CD14-positive monocyte (primary cell): ENCODE results near the gene SRP9. TPM values are rescaled to one million over a fixed set of nuclear protein-coding genes. Genes with fewer than 3 reads are reported as not detected.
"Not testable (repeated sequence)": the region's sequence is repeated elsewhere in the genome, so short reads cannot be mapped to it uniquely, and the experiment has no call there.

ENCODE experiments used
- DNase-seq, 3 donors: peaks; one replicate each; pipeline ENCODE4 v3.0.0-alpha.2; 2011 to 2022
- H2AFZ ChIP-seq: 2 replicates; pipeline ENCODE4 v1.6.0; 2012; ENCODE audit warnings: mild to moderate bottlenecking, low read depth, low read length, inconsistent platforms; ENCODE audit not compliant: insufficient read depth, poor library complexity, severe bottlenecking
- H3K27ac ChIP-seq, 2 donors: 1 replicate in 1 of 2; 2 replicates in 1 of 2; pipeline ENCODE4 v1.5.1; 2012 to 2013; ENCODE audit warnings: low read length in 2 of 2, control low read depth in 1 of 2, inconsistent platforms in 1 of 2, low read depth in 1 of 2, mild to moderate bottlenecking in 1 of 2
- H3K27me3 ChIP-seq, 2 donors: one replicate each; pipeline versions ENCODE4 v1.6.0 to v1.6.1; 2011 to 2013; ENCODE audit warnings: low read length in 2 of 2; ENCODE audit not compliant: control insufficient read depth in 2 of 2, insufficient read depth in 2 of 2
- H3K36me3 ChIP-seq, 2 donors: replicated peaks in 1 of 2; 1 replicate in 1 of 2; 2 replicates in 1 of 2; pipeline versions ENCODE4 v1.5.1 to v1.6.1; 2012 to 2013; ENCODE audit warnings: low read length in 2 of 2, control low read depth in 1 of 2, inconsistent platforms in 1 of 2, mild to moderate bottlenecking in 1 of 2; ENCODE audit not compliant: insufficient read depth in 2 of 2, control insufficient read depth in 1 of 2
- H3K4me1 ChIP-seq, 2 donors: 1 replicate in 1 of 2; 2 replicates in 1 of 2; pipeline versions ENCODE4 v1.5.1 to v1.6.1; 2012 to 2013; ENCODE audit warnings: low read length in 2 of 2, control low read depth in 1 of 2, inconsistent platforms in 1 of 2, mild to moderate bottlenecking in 1 of 2, moderate library complexity in 1 of 2; ENCODE audit not compliant: insufficient read depth in 2 of 2, control insufficient read depth in 1 of 2
- H3K4me2 ChIP-seq: replicated peaks from 2 replicates; pipeline ENCODE3; 2012; ENCODE audit warnings: low read length, moderate library complexity, mild to moderate bottlenecking; ENCODE audit not compliant: poor library complexity, severe bottlenecking; ENCODE audit errors: extremely low read depth
- H3K4me3 ChIP-seq, 3 experiments: fragments of 200-600 bp in 1 of 3; sonication (generic) in 1 of 3; replicated peaks in 1 of 3; 1 replicate in 2 of 3; 2 replicates in 1 of 3; pipeline ENCODE4 v1.5.1; 2011 to 2013; ENCODE audit warnings: low read length in 3 of 3, mild to moderate bottlenecking in 3 of 3, control low read depth in 2 of 3, low read depth in 2 of 3, inconsistent platforms in 1 of 3, moderate library complexity in 1 of 3
- H3K79me2 ChIP-seq: 2 replicates; pipeline ENCODE4 v1.6.0; 2012; ENCODE audit warnings: mild to moderate bottlenecking, control low read depth, inconsistent platforms, low read length, moderate library complexity; ENCODE audit not compliant: insufficient read depth
- H3K9ac ChIP-seq: 2 replicates; pipeline ENCODE4 v1.6.0; 2017; ENCODE audit warnings: low read length, mild to moderate bottlenecking; ENCODE audit not compliant: insufficient read depth, poor library complexity, severe bottlenecking
- H3K9me3 ChIP-seq, 2 donors: replicated peaks in 1 of 2; 1 replicate in 1 of 2; 2 replicates in 1 of 2; pipeline versions ENCODE4 v1.5.1 to v1.6.1; 2012 to 2013; ENCODE audit warnings: low read length in 2 of 2, control low read depth in 1 of 2; ENCODE audit not compliant: control insufficient read depth in 1 of 2, insufficient read depth in 1 of 2
- H4K20me1 ChIP-seq: 2 replicates; pipeline ENCODE4 v1.6.0; 2012; ENCODE audit warnings: mild to moderate bottlenecking, low read length, control low read depth, moderate library complexity; ENCODE audit not compliant: insufficient read depth
- H3K27ac Mint-ChIP-seq, 7 donors: one replicate each; pipeline ENCODE4 v1.8.0; 2020; ENCODE audit warnings: mild to moderate bottlenecking in 7 of 7, mixed read lengths in 7 of 7, moderate library complexity in 6 of 7, inconsistent platforms in 2 of 7
- H3K27me3 Mint-ChIP-seq, 3 donors: one replicate each; pipeline ENCODE4 v1.8.0; 2021 to 2022; ENCODE audit warnings: low read depth in 3 of 3, mild to moderate bottlenecking in 3 of 3, mixed read lengths in 3 of 3, moderate library complexity in 3 of 3, inconsistent platforms in 1 of 3
- H3K36me3 Mint-ChIP-seq, 2 donors: one replicate each; pipeline ENCODE4 v1.8.0; 2020; ENCODE audit warnings: mixed read lengths in 2 of 2, inconsistent platforms in 1 of 2, mild to moderate bottlenecking in 1 of 2
- H3K4me1 Mint-ChIP-seq: one replicate; pipeline ENCODE4 v1.8.0; 2020; ENCODE audit warnings: mild to moderate bottlenecking, mixed read lengths
- H3K4me3 Mint-ChIP-seq, 2 donors: one replicate each; pipeline ENCODE4 v1.8.0; 2020; ENCODE audit warnings: mild to moderate bottlenecking in 2 of 2, mixed read lengths in 2 of 2, moderate library complexity in 1 of 2
- H3K9me3 Mint-ChIP-seq, 7 donors: one replicate each; pipeline ENCODE4 v1.8.0; 2020 to 2022; ENCODE audit warnings: mixed read lengths in 7 of 7, mild to moderate bottlenecking in 6 of 7, moderate library complexity in 6 of 7, inconsistent platforms in 2 of 7
- CTCF ChIP-seq: fragments of 200-600 bp; IDR thresholded peaks from one replicate; pipeline ENCODE4 v1.8.0; 2022; ENCODE audit warnings: antibody characterized with exemption, mild to moderate bottlenecking
- WGBS: methylation state at CpG from one replicate; pipeline ENCODE4 v1.1.5; 2013; ENCODE audit warnings: missing lambda C conversion rate; ENCODE audit not compliant: insufficient coverage; 5-methylcytosine and 5-hydroxymethylcytosine counted together
- intact Hi-C, 2 donors: fragments of 100-400 bp; cut with micrococcal nuclease; formaldehyde crosslinking; loops; one replicate each; pipeline versions ENCODE4 v1.15.0 to v1.15.1; 2023
- polyA plus RNA-seq, 3 donors: library from polyadenylated mRNA; depleted of rRNA in 1 of 3; unstranded in 2 of 3; stranded (reverse) in 1 of 3; fragments of 300-500 nt in 2 of 3; fragments of >200 nt in 1 of 3; fragmentation: Illumina TruSeq in 2 of 3; gene quantifications; 1 replicate in 2 of 3; 2 replicates in 1 of 3; pipeline ENCODE4 v1.2.3, GENCODE V29; 2012 to 2021

SRP9 gene
- polyA plus RNA-seq, 3 donors: 89.5 to 329 (median 281) TPM

GRCh38 chr1:225780134-225780533, 2.5 kb downstream of the SRP9 start:
- Histone ChIP-seq H3K4me3 (peak overlapping the region in 1 of 3 experiments; percentile 3), H3K9ac (no peak overlapping the region), H3K4me2 (peak overlapping the region; percentile 82), H3K27me3 (no peaks in the 10 kb centered on the region), H3K9me3 (no peaks in the 10 kb centered on the region), H3K36me3 (peaks cover 12 to 23% of the 10 kb centered on the region in 2 donors), H3K79me2 (peaks cover 79% of the 10 kb centered on the region), H4K20me1 (peaks cover 53% of the 10 kb centered on the region), H3K27ac (peak overlapping the region in 1 of 2 donors; percentile 64), H2AFZ (no peak overlapping the region), H3K4me1 (peaks cover 47 to 48% of the 10 kb centered on the region in 2 donors)
- intact Hi-C loops: loop anchor here in 1 of 2 donors (10.0 kb wide), 1 partner anchor 135 kb away; no protein-coding TSS in a partner anchor
- H3K4me1 Mint-ChIP-seq: peaks cover 30% of the 10 kb centered on the region
- no peak overlapping the region for H3K4me3 Mint-ChIP-seq
- H3K9me3 Mint-ChIP-seq: no peaks in the 10 kb centered on the region
- H3K27ac Mint-ChIP-seq: peak overlapping the region in 5 of 7 donors; percentile 13 to 64 (median 52)
- no peak for DNase-seq
- WGBS: 100% methylated on average over 1 of the region's 5 CpGs
- no peak for TF ChIP-seq CTCF
- H3K36me3 Mint-ChIP-seq: peaks cover 15 to 25% of the 10 kb centered on the region in 2 donors
- no peaks in the 10 kb centered on the region for H3K27me3 Mint-ChIP-seq

GRCh38 chr1:225780630-225781029, 3.0 kb downstream of the SRP9 start:
- Histone ChIP-seq H3K27ac (peak overlapping the region in 1 of 2 donors; percentile 64), H3K79me2 (peaks cover 81% of the 10 kb centered on the region), H3K9ac (no peak overlapping the region), H4K20me1 (peaks cover 57% of the 10 kb centered on the region), H3K9me3 (no peaks in the 10 kb centered on the region), H3K4me1 (peaks cover 47 to 48% of the 10 kb centered on the region in 2 donors), H3K36me3 (peaks cover 16 to 28% of the 10 kb centered on the region in 2 donors), H3K4me3 (peak overlapping the region in 1 of 3 experiments; percentile 3), H2AFZ (no peak overlapping the region), H3K4me2 (peak overlapping the region; percentile 47), H3K27me3 (no peaks in the 10 kb centered on the region)
- peaks cover 30% of the 10 kb centered on the region for H3K4me1 Mint-ChIP-seq
- H3K36me3 Mint-ChIP-seq: peaks cover 15 to 30% of the 10 kb centered on the region in 2 donors
- no peak for TF ChIP-seq CTCF
- intact Hi-C loops: loop anchor here in 1 of 2 donors (10.0 kb wide), 1 partner anchor 134 kb away; no protein-coding TSS in a partner anchor
- no peak overlapping the region for H3K4me3 Mint-ChIP-seq
- peak overlapping the region; percentile 39 to 90 (median 71) for H3K27ac Mint-ChIP-seq
- WGBS: no CpG with 5 or more reads among the region's 1 CpG
- DNase-seq: peak in 1 of 3 donors; percentile 33
- no peaks in the 10 kb centered on the region for H3K9me3 Mint-ChIP-seq
- H3K27me3 Mint-ChIP-seq: no peaks in the 10 kb centered on the region

- DNase-seq, H3K27ac Mint-ChIP-seq, H3K9me3 ChIP-seq, H3K4me1 Mint-ChIP-seq, H3K4me1 ChIP-seq, H3K27me3 Mint-ChIP-seq, H3K27ac ChIP-seq, H2AFZ ChIP-seq, H3K4me2 ChIP-seq, H3K27me3 ChIP-seq, H3K4me3 ChIP-seq, H3K4me3 Mint-ChIP-seq, H3K9ac ChIP-seq, H3K9me3 Mint-ChIP-seq: not testable (repeated sequence)
- intact Hi-C loops: loop anchor here in 1 of 2 donors (10.0 kb wide), 1 partner anchor 126 kb away; no protein-coding TSS in a partner anchor
- Histone ChIP-seq H3K36me3 (peaks cover 63 to 93% of the 10 kb centered on the region in 2 donors), H3K79me2 (peaks cover 45% of the 10 kb centered on the region), H4K20me1 (peaks cover 48% of the 10 kb centered on the region)
- H3K36me3 Mint-ChIP-seq: peaks cover 54 to 89% of the 10 kb centered on the region in 2 donors
- no CpG with 5 or more reads among the region's 3 CpGs for WGBS
These were observed 11.5 kb downstream of the SRP9 start for GRCh38 chr1:225789142-225789541.
